Measurements from ENCODE around the gene LPO. TPM values are rescaled to one million over a fixed set of nuclear protein-coding genes. Genes with fewer than 3 reads are reported as not detected.
A peak's percentile ranks its signal among the peaks of the same experiment; 100 is the strongest.

The LPO gene
- total RNA-seq, 1 donor from 2014 or later = 0.17 TPM

DNA sequence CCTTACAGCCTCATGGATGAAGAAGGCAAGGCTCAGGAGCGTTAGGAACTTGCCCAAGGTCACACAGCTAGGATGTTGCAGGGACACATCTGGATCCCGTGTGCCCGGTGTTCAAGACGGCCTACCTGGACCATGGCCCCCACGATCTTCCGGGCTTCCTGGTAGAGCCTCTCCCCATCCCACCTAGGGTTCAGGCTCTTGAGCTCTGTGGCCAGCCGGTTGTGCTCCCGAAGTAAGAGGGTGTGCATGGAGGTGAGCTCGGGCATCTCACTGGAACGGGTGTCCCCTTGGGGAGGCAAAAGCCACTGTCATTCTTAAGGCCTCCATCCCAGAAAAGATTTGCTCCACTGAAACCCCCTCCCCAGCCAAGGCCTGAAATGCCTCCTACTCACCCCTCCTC, 37.0 kb downstream of the LPO start:
- Histone ChIP-seq H3K4me3 (ENCODE audit: low read depth, low read length) (no peak overlapping the region), H3K36me3 (ENCODE audit: control insufficient read depth, insufficient read depth, low read length) (no peaks in the 10 kb centered on the region), H3K27me3 (ENCODE audit: control insufficient read depth, insufficient read depth, low read length) (peaks cover 33% of the 10 kb centered on the region)
- TF ChIP-seq, protein P1, sequence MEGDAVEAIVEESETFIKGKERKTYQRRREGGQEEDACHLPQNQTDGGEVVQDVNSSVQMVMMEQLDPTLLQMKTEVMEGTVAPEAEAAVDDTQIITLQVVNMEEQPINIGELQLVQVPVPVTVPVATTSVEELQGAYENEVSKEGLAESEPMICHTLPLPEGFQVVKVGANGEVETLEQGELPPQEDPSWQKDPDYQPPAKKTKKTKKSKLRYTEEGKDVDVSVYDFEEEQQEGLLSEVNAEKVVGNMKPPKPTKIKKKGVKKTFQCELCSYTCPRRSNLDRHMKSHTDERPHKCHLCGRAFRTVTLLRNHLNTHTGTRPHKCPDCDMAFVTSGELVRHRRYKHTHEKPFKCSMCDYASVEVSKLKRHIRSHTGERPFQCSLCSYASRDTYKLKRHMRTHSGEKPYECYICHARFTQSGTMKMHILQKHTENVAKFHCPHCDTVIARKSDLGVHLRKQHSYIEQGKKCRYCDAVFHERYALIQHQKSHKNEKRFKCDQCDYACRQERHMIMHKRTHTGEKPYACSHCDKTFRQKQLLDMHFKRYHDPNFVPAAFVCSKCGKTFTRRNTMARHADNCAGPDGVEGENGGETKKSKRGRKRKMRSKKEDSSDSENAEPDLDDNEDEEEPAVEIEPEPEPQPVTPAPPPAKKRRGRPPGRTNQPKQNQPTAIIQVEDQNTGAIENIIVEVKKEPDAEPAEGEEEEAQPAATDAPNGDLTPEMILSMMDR (IDR thresholded peaks at IDR 0.05; ENCODE audit: insufficient read depth, low read length, poor library complexity, severe bottlenecking) = no peak
- DNase-seq (ENCODE audit: low read depth) = no peak

DNA sequence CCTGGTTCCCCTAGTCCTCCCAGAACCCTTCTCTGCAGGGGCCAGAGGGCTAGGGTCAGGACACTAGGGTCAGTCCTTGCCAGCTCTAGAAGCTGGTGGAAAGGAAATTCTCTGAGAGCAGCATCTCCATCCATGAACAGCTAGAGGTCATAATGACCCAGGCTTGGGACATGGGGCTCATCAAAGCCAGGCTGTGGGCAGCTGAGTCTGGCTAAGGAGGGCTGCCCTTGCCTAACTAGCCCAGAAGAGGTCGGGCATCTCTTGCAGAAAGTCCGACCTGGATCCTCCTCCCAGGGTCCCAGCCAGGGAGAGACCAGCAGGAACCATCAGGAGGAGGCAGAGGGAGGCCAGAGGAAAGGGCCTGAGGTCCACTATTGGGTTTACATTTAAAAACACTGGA, 38.0 kb downstream of the LPO start:
- DNase-seq (ENCODE audit: low read depth) = no peak
- peaks cover 33% of the 10 kb centered on the region for H3K27me3 ChIP-seq (ENCODE audit: control insufficient read depth, insufficient read depth, low read length)
- TF ChIP-seq, protein P1 (IDR thresholded peaks at IDR 0.05; ENCODE audit: insufficient read depth, low read length, poor library complexity, severe bottlenecking) = no peak
- H3K4me3 ChIP-seq (ENCODE audit: low read depth, low read length) = no peak overlapping the region
- H3K36me3 ChIP-seq (ENCODE audit: control insufficient read depth, insufficient read depth, low read length) = no peaks in the 10 kb centered on the region

DNA sequence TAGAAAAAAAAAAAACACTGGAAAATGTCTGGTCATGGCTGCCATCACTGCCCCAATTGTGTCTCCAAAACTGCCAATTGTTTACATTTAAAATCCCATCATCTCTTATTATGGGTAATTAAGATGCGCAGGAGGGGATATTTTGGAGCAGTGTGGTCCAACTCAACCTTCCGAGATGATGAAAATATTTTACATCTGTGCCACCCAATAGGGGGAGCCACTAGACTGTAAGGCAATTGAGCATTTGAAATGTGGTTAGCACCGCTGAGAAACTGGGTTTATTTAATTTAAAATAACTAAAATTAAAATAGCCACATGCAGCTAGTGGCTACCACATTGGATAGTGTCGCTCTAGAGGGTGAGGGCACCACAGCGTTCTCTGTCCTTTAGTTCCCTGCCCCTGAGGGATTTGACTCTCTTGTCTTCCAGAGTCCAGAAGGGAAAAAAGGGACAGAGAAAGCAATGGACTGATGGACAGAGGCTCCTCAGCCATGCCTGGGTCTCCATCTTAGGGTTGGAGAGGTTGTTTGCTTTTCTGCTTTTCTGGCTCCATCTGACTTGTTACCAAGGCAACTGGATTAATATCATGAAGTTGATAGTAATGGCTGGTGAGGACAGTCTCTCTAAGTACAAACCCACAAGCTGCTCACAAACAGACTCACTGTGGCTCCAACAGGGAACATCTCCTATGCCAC, 38.9 kb downstream of the LPO start:
- Histone ChIP-seq H3K36me3 (ENCODE audit: control insufficient read depth, insufficient read depth, low read length) (no peaks in the 10 kb centered on the region), H3K27me3 (ENCODE audit: control insufficient read depth, insufficient read depth, low read length) (peaks cover 33% of the 10 kb centered on the region), H3K4me3 (ENCODE audit: low read depth, low read length) (no peak overlapping the region)
- no peak for DNase-seq (ENCODE audit: low read depth)
- TF ChIP-seq, protein P1 (IDR thresholded peaks at IDR 0.05; ENCODE audit: insufficient read depth, low read length, poor library complexity, severe bottlenecking) = peak; percentile 28

DNA sequence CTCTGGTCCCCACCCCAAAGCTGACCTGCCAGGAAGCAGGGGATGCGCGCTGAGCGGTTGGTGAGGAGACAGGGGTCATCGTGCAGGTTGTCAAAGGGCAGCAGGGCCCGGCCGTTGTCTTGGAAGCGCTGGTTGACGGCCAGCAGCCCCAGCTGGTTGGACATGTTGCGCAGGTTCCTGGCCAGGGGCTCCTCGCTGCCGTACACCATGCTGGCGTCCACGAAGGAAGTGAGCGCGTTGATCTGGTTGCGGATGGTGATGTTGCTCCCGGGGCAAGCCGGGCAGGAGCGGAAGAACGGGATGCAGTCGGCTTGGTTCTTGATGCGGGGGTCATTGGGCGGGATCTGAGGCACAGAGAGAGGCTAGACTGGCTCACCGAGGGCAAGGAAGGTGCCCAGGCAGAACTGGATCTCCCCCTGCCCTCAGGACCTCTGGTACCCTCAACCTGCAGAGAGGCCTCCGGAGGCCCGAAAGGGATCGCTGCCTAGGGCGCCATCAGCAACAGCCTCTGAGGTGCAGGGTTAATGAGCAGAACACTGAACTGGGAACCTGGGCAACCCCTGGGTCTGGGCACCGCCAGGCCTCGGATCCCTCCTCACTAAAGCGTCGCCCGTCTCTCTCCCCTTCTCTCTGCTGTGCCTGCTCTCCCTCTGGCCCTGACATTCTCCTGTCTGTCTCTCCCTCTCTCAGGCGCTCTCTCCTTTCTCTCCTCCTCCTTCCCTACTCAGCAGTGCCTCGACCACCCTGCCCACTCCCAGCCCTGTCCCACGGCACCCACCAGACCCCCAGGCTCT, 39.6 kb downstream of the LPO start:
- no peaks in the 10 kb centered on the region for H3K36me3 ChIP-seq (ENCODE audit: control insufficient read depth, insufficient read depth, low read length)
- DNase-seq (ENCODE audit: low read depth) = no peak
- H3K27me3 ChIP-seq (ENCODE audit: control insufficient read depth, insufficient read depth, low read length) = peaks cover 30% of the 10 kb centered on the region
- no peak overlapping the region for H3K4me3 ChIP-seq (ENCODE audit: low read depth, low read length)
- TF ChIP-seq, protein P1 (IDR thresholded peaks at IDR 0.05; ENCODE audit: insufficient read depth, low read length, poor library complexity, severe bottlenecking) = no peak

DNA sequence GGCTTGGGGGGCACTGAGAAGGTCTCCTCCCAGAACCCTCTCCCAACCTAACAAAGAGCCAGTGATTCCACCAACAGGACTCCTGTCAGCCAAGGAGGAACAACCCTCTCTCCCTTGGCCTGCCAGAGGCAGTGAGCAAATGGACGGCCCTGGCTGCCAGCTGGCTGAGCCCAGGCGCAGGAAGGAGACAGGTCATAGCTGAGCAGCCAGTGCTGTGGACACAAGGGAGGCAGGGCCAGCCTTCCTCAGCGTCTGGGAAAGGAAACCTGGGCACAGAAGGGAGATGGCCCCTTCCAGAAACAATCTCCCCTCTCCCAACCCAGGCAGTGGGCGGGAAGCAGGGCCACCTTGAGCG, 40.3 kb downstream of the LPO start:
- Histone ChIP-seq H3K36me3 (ENCODE audit: control insufficient read depth, insufficient read depth, low read length) (no peaks in the 10 kb centered on the region), H3K27me3 (ENCODE audit: control insufficient read depth, insufficient read depth, low read length) (peaks cover 31% of the 10 kb centered on the region), H3K4me3 (ENCODE audit: low read depth, low read length) (peak overlapping the region; percentile 4)
- DNase-seq (ENCODE audit: low read depth) = no peak
- TF ChIP-seq, protein P1 (IDR thresholded peaks at IDR 0.05; ENCODE audit: insufficient read depth, low read length, poor library complexity, severe bottlenecking) = no peak

All from kidney epithelial cell (primary cell).